ENCODE data around the gene PHF5A.
"Not testable (repeated sequence)": the region's sequence is repeated elsewhere in the genome, so short reads cannot be mapped to it uniquely, and the experiment has no call there.

PHF5A gene

DNA sequence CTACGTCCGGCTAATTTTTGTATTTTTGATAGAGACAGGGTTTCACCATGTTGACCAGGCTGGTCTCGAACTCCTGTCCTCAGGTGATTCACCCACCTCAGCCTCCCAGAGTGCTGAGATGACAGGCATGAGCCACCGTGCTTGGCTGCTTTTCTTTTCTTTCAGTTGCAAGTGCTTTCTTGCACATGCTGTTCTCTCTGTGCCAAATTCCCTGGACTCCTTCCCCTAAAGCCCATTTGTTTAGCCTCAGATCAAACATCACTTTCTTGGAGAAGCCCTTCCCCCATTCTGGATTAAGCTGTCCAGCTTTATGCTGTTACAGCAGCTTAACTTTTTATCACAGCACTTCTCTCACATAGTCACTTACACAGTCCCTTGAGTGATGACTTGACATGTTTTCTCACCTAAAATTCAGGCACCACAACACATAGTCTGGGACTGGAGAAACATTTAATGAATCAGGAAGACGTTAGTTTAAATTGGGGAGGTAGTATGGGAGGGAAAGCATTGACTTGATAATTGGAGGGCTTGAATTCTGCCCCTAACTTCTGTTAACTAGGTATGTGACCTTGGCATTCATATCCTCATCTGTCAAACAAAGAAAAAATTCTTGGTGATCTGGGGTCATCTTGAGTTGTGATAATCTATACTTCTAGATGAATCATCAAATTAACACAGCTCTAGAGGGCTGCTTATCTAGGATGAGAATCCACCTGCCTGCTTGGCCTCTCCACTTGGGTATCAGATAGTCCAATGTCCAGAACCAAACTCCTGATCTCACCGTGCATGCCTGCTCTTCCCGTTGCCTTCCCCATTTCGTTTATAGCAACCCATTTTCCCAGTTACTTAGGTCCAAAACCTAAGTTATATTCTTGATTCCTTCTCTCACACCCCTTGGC lies 18.8 kb upstream of the PHF5A start:
- DNase-seq = no peak

DNA sequence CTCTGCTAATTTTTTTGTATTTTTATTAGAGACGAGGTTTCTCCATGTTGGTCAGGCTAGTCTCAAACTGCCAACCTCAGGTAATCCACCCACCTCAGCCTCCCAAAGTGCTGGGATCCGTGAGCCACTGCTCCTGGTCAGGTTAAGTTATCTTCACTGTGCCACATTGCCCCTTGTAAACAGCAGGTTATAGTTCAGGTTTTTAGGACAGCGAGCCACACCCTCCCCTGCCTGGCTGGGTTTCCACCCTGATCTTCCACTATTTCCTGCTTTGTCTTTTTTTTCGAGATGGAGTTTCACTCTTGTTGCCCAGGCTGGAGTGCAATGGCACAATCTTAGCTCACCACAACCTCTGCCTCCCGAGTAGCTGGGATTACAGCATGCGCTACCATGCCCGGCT lies 16.5 kb upstream of the PHF5A start:
- no peak for DNase-seq

DNA sequence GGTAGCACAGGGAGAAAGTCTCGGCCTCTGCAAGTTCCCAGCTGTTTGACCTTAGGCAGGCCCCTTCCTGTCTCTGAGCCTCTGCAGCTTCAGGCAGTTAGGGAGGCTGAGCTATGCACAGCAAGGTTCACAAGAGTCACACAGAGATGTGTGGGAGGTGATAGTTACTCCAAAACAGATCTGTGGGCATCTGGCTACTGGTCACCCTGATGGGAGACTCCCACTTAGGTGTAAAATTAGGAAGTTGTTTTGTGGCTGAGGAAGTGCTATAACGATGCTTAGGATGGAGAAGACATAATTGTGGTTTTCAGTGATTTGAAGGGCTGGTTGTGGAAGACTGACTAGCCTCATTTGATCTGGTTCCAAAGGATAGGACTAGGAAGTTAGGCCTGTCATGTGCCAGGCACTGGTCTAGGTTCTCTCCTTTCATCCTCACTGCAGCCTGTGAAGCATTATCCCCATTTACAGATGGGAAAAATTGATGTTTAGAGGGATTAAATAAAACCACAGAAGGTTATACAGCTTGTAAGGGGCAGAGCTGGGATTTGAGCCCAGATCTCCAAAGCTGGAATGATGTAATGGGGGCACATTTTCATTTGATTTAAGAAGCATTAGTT lies 13.9 kb upstream of the PHF5A start:
- DNase-seq = no peak

DNA sequence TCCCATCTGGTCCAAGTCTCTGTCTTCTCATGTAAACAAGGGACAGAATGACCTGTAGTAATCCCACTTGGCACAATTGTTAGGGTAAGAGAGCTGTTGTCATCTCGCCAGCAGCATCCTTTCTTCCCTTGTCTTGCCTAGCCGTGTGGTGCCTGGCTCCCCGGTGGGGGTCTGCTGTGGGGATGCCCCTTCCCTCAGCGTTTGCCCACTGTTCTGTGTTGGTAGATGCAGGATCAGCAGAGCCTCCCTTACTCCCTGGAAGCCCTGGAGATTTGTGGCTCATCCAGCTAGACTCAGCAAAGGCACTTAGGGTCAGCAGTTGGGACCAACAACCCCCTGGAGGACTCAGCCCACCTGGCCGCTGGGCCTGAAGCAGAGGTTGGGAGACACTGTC lies 13.4 kb upstream of the PHF5A start:
- no peak for DNase-seq

DNA sequence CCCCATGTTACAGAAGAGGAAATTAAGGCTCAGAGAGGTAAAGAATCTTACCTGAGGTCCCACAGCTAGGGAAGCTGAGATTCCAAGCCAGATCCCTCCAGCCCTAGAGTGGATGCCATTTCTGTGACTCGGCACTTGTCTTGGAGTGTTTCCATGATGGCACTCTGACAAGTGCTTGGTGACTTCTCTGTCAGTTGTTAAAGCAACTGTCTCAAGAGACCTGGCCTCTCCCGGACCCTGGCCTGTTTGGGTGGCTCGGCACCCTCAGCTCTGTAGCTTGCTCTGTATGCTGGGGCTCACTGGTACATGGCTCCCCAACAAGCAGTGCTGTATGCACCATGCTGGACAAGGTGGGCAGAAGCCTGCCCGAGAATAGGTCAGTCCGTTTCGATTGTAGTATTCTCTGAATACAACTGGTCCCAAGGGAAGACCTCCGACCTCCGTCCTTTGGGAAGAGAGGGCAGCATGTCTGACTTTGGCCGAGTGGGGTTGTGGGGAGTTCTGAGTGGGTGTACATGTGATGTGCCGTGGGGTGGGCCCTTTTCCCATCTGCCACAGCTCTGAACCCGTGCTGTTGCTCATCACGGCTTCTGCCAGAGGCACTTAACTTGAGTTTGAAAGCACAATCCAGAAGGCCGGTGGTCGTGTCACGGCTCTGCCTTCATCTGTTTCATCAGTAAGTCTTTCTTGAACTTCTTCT lies 12.8 kb upstream of the PHF5A start:
- no peak for DNase-seq

DNA sequence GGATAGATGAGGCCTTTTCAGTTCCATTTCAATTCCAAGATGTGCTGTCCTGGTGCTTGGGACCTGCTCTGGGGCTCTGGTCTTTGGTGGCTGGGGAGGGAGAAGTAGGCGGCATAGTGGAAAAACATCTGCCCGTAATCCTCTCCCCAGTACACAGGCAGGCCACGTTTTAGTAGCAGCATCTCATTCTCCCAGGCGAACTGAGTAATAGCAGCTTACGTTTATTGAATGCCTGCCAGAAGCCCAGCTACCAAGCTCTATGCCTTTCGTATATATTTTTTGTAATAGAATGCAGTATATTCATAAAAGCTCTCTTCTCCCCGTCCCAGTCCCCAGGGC lies 11.9 kb upstream of the PHF5A start:
- DNase-seq = no peak

DNA sequence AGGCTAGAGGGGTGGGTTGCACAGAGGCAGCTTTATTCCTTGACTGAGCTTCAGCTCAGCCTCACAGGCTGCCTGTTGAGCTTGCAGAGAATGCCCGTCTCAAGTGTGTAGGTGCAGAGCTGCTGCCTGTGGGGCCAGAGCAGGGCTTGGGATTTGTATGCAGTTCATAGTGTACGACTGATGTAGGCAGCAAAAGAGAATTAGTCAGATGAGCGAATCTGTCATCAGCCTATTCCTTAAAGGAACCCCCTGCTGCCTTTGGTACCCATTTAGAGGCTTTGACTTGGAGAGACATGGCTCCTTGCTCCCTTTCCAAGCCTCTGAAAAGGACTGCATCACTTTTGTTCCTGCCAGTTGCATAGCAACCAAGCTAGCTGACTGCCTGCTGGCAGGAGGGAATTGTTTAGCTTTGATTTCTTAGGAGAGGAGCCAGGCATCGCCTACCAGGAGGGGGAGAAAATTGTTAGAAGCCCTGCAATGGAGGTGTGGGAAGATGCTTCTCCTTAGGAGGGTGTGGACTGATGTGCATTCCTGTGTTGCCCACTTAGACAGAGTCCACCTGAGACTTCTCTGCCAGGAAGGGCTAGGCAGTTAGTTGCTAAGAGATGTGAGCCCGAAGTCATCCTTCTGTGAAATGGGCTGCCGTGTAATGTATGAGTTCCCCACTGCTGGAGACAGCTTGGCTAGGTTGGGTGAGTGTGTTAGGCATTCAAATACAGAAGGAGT lies 11.3 kb upstream of the PHF5A start:
- DNase-seq = no peak

DNA sequence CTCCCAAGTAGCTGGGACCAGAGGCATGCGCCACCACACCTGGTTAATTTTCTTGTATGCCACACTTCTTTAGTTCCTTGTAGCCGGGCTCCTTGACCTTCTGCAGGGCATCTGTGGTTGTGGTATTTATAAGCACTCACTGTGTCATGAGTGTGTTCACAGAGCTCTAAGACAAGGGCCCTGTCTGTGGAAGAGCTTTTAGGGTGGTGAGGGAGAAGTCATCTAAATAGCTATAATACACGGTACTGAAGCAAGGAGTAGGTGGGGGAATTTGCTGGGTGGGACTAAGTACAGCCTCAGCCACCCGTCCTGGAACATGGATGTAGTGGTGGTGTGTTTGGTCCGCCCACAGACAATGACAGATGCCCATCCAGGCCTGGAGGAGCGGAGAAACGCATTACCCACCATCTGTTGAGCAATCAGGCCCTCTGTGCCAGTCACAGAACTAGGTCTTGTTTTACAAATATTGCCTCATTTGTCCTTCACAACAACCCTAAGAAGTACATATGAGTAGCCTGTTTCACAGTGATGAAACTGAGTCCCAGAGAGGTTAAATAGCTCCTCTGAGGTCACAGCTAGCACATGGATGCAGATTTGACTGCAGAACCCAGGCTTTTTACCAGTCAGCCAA lies 10.5 kb upstream of the PHF5A start:
- DNase-seq = no peak

DNA sequence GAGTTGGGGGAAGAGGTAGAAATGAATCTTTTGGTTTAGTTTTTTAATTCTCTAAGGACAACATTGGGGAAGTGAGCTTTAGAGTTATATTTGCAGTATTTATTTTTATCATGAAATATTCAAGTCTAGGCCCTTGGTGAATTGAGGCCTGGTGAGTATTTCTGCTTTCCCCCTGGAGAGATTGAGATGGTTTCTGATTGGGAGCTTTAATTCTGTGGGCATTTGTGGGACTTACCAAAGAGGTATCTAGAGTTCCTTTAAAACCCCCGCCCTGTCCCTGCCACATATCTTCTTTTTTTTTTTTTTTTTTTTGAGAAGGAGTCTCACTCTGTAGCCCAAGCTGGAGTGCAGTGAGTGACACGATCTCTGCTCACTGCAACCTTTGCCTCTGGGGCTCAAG lies 10.0 kb upstream of the PHF5A start:
- no peak for DNase-seq

DNA sequence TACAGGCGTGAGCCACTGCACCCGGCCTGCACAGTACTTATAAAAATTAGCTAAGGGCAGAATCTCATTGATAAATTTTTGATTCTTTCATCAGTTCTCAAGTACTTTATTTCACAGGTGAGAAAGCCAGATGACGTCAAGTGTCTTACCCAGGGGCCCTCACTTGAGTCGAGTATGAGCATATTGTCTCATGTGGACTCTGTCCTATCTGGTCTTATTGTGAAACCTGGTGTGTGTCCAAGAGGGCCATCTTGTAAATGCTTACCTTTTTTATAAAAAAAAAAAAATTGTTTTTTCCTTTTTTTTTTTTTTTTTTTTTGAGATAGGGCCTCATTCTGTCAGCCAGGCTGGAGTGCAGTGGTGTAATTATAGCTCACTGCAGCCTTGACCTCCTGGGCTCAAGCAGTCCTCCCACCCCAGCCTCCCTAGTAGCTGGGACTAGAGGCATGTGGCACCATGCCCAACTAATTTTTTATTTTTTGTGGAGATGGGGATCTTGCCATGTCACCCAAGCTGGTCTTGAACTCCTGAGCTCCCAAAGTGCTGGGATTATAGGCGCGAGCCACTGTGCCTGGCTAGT lies 6.5 kb upstream of the PHF5A start:
- DNase-seq = no peak

DNA sequence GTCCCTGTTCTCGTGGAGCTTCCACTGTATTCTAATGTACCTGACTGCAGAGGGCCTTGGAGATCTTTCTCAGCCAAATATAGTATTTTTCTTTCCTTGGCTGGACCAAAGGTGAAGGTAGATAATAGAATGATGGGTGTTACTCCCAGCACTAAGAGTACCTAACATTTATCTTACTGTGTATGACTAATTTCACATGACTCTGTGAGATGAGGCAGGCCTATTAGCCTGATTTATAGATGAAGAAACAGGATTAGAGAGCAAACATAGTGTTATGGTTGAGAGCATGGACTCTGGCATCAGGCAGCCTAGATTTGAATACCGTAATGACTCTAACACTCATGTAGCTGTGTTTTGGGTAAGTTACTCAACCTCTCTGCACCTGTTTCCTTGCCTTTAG lies 3.1 kb upstream of the PHF5A start:
- DNase-seq = no peak

DNA sequence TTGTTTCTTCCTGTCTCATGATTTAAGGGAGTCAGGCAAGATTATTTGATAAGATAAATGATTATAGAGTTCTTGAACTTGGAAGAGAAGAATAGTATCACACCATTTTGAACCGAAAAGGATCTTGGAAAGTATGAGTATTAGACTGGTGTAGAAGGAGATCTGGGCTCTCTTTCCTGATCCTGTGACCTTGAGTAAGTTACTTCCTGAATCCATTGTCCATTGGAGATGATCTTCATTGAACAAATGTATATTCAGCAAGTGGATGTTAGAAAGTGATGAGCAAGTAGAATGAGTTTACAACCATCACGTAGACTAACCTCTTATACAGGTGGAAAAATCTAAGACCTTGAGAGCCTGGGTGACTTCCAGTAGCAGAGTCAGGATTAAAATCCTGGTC lies 2.4 kb upstream of the PHF5A start:
- DNase-seq = no peak

DNA sequence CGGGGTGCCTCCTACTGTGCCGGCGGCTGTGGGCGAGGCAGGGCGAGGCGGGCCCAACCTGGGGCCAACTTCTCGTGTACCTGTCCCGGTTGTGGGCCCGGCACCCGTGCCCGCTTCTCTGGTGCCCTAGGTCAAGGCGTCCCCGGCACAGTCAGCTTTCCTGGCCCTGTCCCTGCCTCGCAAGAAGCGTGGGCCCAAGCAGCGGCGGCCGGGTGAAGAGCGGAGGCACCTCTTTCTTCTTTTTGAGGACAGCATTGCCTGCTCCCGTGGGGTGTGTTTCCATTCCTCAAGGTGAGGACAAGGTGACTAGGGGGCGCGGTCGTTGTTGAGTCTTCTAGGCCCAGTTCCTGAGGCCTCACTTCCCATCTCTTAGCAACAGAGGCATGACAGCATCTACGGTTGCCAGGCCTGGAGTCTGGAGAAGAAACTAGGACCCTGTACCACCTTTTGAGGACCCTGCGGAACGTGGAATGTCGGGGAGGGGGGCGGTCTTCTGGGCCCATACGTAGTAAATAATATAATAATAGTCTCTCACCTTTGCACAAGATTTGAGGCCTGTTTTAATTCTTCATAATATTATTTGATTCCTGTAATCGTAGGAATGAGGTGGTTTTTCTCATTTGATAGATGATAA lies 843 bp upstream of the PHF5A start:
- DNase-seq = no peak

DNA sequence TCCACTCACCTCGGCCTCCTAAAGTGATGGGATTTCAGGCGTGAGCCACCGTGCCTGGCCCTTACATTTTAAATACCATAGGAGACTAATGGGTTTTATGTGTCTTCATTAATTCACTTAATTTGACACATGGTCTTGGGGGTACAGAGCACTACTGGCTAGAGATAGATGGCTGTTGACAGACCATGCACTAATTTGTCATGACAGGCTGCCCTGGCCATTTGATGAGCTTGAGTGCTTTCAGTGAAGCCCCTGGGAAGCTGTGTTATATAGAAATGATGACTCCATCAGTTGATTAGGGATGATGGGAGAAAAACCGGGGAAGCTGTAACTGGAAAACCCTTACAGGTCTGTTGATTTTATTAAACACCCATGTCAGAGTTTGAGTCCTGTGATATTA lies 6.6 kb downstream of the PHF5A start:
- DNase-seq = no peak

DNA sequence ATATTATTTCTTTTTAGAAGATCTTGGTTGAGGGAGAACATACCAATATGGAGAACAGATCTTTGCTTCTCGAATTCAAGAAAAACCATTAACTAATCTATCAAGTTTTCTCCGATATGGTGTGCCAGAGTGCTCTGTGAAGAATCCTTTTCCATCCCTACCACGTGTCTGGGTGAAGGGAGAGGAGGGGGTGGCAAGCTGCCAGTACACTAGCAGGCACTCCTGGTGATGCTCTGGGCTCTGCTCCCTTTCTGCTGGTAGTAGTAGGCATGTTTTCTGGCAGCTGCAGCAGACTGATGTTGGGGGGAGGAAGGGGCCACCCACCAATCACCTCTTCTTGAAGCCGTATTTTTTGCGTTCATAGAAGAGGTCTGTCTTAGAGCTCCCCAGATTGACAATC lies 8.4 kb downstream of the PHF5A start:
- DNase-seq = not testable (repeated sequence)

DNA sequence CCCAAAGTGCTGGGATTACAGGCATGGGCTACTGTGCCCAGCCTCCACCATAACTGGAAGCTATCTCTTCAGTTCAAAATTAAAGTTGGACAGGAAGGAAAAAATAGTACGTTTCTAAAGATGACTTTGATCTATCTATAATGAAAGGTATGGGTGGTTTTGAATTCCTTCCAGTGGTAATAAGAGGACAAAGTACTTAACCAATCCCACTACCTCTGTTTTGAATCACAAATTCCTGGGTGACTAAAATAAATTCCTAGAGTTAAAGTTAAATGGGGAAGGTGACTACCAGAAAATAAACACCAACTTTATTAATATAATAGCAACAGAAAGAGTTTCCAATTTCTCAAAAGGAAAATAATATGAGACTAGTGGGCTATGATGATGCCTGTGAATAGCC lies 9.1 kb downstream of the PHF5A start:
- DNase-seq = no peak

DNA sequence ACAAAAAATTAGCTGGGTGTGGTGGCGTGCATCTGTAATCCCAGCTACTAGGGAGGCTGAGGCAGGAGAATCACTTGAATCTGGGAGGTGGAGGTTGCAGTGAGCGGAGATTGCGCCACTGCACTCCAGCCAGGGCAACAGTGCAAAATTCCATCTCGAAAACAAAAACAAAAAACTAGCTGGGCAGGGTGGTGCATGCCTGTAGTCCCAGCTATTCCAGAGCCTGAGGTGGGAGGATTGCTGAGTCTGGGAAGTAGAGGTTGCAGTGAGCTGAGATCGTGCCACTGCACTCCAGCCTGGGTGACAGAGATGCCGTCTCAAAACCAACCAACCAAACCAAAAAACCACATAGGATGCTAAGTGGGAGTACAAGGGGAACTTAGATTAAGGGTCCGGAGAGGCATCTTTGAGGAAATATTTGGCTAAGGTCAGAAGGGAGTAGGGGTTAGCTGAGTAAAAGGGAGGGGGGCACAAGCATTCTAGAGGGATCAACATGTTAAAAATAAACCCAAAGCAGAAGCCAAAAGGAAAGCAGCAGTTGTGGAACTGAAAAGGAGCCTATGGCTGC lies 10.2 kb downstream of the PHF5A start:
- no peak for DNase-seq

DNA sequence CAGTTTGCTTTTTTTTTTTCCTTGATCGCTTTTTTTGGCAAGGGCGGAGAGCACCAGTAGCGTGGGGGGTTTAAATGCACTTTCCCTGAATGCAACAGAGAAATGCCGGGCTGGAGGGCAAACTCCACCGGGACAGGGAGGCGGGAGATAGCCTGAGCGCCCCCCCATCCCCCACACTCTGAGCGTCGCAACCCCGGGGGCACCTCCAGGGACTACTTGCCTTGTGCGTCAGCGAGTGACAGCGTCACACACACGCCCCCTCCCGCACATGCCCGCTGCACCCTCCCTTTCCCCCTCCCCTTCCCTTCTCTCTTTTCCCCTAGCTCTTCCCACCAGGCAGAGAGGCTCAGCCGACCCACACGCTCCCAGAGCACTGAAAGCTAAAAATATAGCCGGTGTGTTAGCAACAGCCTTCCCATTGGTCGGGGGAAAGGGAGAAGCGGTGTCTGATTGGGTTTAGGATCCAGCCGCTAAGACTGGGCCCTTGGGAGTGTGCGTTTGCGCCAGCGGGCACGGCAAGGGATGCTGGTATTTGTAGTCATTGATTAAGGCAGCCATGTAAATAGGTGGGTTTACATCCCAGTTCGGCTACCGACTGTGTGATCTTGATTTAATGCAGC lies 20.2 kb downstream of the PHF5A start:
- peak; percentile 98 for DNase-seq

DNA sequence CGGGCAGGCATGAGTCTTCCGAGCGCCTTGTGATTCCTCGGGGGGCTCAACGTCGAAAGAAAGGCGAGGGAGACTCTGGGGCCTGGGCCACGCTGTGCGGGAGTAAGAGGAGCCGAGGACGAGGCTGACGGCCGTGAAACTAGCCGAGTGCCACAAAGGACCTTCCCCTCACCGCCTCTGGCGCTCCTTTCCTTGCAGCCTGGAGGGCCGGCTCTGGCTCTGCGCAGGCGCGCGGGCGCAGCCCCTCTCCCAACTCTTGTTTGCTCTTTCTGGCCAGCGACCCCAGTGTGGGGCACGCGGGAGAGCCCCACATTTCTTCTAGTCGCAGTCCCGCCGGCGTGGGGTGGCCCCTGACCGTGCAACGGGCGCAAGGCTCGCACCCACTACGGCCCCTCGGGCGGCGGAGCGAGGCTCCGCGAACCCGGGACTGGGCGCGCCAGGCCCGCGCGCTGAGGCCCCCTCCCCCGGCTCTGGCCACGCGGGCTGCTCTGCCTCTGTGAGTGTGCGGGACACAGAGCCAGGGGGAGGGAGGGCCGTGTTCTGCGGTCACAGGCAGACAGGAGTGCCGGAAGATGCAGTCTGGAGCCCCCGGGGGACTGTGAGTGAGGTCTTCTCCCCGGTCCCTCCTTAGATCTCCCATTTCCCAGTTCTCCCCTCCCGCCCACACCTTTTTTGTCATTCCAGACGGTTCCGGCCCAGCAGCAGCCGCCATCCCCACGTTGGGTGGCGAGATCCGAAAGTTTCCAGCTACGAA lies 20.9 kb downstream of the PHF5A start:
- DNase-seq = peak; percentile 10

DNA sequence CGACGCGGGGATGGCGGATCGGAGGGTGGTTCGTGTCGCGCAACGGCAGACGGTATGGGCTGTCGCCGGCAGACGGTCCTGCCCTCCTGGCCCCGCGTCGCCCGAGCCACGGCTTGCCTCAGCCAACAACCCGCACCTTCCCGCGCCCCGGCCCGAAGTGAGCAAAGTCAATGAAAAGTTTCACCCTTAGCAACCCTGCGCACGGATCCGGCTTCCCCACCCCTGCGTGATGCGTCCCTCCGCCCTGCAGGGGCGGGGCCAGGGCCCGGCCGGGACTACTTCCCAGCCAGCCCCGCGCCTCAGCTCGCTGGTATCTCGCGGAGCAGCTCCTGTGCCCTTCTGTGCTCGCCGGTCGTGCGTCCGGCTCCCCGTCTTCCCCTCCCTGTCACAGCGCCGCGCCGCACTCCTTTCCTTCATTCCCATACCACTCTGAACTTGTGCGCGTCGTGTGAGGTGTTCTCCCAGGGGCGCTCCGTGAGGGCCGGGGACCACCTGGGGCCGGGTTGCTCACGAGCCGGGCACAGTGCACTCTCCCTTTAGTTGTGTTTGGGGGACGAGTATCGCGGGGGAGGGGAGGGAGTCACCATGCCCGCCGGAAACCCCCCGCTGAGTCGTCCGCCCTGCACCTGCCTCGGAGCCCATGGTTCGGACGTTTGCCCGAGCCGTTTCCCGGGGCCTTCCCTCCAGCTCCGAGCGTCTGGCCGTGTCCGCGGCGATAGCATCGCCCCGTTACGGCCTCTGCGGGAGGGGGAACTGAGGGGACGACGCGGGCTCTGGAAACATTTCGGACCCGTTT lies 21.7 kb downstream of the PHF5A start, which contains the start of gene TOB2:
Gene TOB2, minus strand, starts transcription at position 163 of the 796 bp plus-strand sequence. CDS start 9,456 bp downstream, outside the sequence.
- DNase-seq = peak; percentile 83
